Keratinocyte (primary cell): Measurements from ENCODE around the gene ZFPL1. TPM values are rescaled to one million over a fixed set of nuclear protein-coding genes. Genes with fewer than 3 reads are reported as not detected.

Experiments used
- DNase-seq: peaks from one replicate; pipeline ENCODE4 v3.0.0-alpha.2; 2011; ENCODE audit warnings: low read depth, missing footprints, low spot score
- FAIRE-seq: peaks from 2 replicates; lab custom pipeline; 2011; peaks lifted over from hg19 to GRCh38; lab: Jason Lieb, UNC
- H2AFZ ChIP-seq: 2 replicates; pipeline ENCODE4 v1.6.0; 2012; ENCODE audit warnings: low read length, control low read depth, inconsistent platforms; ENCODE audit not compliant: control insufficient read depth
- H3K27ac ChIP-seq: 2 replicates; pipeline ENCODE4 v1.5.1; 2011; ENCODE audit warnings: low read length; ENCODE audit not compliant: control insufficient read depth, insufficient read depth
- H3K27me3 ChIP-seq: 3 replicates; pipeline ENCODE4 v1.6.0; 2011; ENCODE audit warnings: low read length; ENCODE audit not compliant: control insufficient read depth, insufficient read depth; ENCODE audit errors: extremely low read depth
- H3K36me3 ChIP-seq, 2 experiments: 2 replicates in 1 of 2; 3 replicates in 1 of 2; pipeline ENCODE4 v1.5.1; 2011; ENCODE audit warnings: low read length in 2 of 2, mild to moderate bottlenecking in 1 of 2; ENCODE audit not compliant: control insufficient read depth in 2 of 2, insufficient read depth in 2 of 2; ENCODE audit errors: extremely low read depth in 1 of 2
- H3K4me1 ChIP-seq: 3 replicates; pipeline ENCODE4 v1.5.1; 2011; ENCODE audit warnings: low read length; ENCODE audit not compliant: control insufficient read depth, insufficient read depth; ENCODE audit errors: extremely low read depth
- H3K4me2 ChIP-seq: 3 replicates; pipeline ENCODE4 v1.6.0; 2011; ENCODE audit warnings: low read depth, low read length; ENCODE audit not compliant: control insufficient read depth, insufficient read depth; ENCODE audit errors: extremely low read depth
- H3K4me3 ChIP-seq, 3 experiments: fragments of 200-600 bp in 1 of 3; sonication (generic) in 1 of 3; 2 replicates in 2 of 3; 3 replicates in 1 of 3; pipeline ENCODE4 v1.5.1; 2011 to 2016; ENCODE audit warnings: low read length in 3 of 3, mild to moderate bottlenecking in 3 of 3, control low read depth in 2 of 3, inconsistent platforms in 1 of 3, low read depth in 1 of 3, mixed read lengths in 1 of 3, mixed run types in 1 of 3, moderate library complexity in 1 of 3; ENCODE audit not compliant: control insufficient read depth in 2 of 3, insufficient read depth in 2 of 3; ENCODE audit errors: extremely low read depth in 1 of 3
- H3K79me2 ChIP-seq: 2 replicates; pipeline ENCODE4 v1.6.0; 2012; ENCODE audit warnings: low read length; ENCODE audit not compliant: control insufficient read depth, insufficient read depth
- H3K9ac ChIP-seq: 3 replicates; pipeline ENCODE4 v1.6.0; 2011; ENCODE audit warnings: low read length; ENCODE audit not compliant: control insufficient read depth, insufficient read depth; ENCODE audit errors: extremely low read depth
- H3K9me1 ChIP-seq: 3 replicates; pipeline ENCODE4 v1.6.0; 2011; ENCODE audit warnings: low read length; ENCODE audit not compliant: control insufficient read depth, insufficient read depth; ENCODE audit errors: extremely low read depth
- H3K9me3 ChIP-seq: 2 replicates; pipeline ENCODE4 v1.5.1; 2012; ENCODE audit warnings: low read depth, low read length; ENCODE audit not compliant: control insufficient read depth
- H4K20me1 ChIP-seq: 3 replicates; pipeline ENCODE4 v1.6.0; 2011; ENCODE audit warnings: low read length; ENCODE audit not compliant: control insufficient read depth, insufficient read depth; ENCODE audit errors: extremely low read depth
- CTCF ChIP-seq, 3 experiments: IDR thresholded peaks in 1 of 3; conservative IDR thresholded peaks in 1 of 3; optimal IDR thresholded peaks in 1 of 3; 2 replicates in 2 of 3; 3 replicates in 1 of 3; pipeline versions ENCODE3 to v1.5.1; 2011; ENCODE audit warnings: low read length in 3 of 3, mild to moderate bottlenecking in 3 of 3, moderate library complexity in 2 of 3, control low read depth in 1 of 3, inconsistent platforms in 1 of 3; ENCODE audit not compliant: insufficient read depth in 2 of 3; ENCODE audit errors: extremely low read depth in 1 of 3
- EZH2 ChIP-seq: IDR thresholded peaks from one replicate; pipeline ENCODE4 v1.6.1; 2012; ENCODE audit warnings: inconsistent platforms, mild to moderate bottlenecking, low read length, moderate library complexity
- dilution Hi-C: fragments of 300-500 bp; cut with MboI; formaldehyde crosslinking; loops from one replicate; pipeline ENCODE4 v1.7.0; 2020; ENCODE audit warnings: low sequenced_read_pairs; ENCODE audit not compliant: extremely low pct_ligation_motif_present
- polyA plus RNA-seq, 5 experiments: library from polyadenylated mRNA; depleted of rRNA in 3 of 5; stranded (reverse) in 3 of 5; stranded (forward) in 1 of 5; unstranded in 1 of 5; fragments of >200 nt; gene quantifications; 1 replicate in 1 of 5; 2 replicates in 3 of 5; 3 replicates in 1 of 5; pipeline versions ENCODE4 v1.2.1 to v1.2.3, GENCODE V29; 2011 to 2012; ENCODE audit warnings: missing spikeins in 2 of 5, low read depth in 1 of 5, low replicate concordance in 1 of 5

The ZFPL1 gene
- polyA plus RNA-seq, 1 donor (not counting 4 experiments of a cell fraction or from before 2014, with no cell fraction given), result 15.0 TPM

DNA sequence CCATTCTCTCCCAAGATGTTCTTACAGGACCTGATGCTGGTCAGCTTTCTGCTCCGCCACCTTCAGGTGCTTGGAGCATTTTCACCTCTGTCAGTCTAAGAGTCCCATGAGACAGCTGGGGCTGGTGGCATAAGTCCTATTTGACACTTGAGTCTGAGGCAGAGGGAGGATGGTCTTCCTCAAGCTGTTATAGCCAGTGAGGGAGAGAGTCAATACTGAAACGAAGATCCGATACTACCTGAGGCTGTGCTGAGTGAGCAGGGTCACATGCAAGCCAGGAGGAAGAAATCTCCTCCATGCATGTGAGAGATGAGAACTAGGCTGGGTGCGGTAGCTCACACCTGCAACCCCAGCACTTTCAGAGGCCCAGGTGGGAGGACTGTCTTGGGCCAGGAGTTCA lies 5.6 kb downstream of the ZFPL1 start:
- no peak overlapping the region for H3K9ac ChIP-seq
- peaks cover 12% of the 10 kb centered on the region for H3K79me2 ChIP-seq
- no peaks in the 10 kb centered on the region for H3K9me3 ChIP-seq
- no peaks in the 10 kb centered on the region for H3K27me3 ChIP-seq
- H3K4me2 ChIP-seq, result no peak overlapping the region
- no peaks in the 10 kb centered on the region for H4K20me1 ChIP-seq
- no peak for TF ChIP-seq EZH2
- H3K27ac ChIP-seq, result no peak overlapping the region
- dilution Hi-C loops, result no loop called here
- H3K9me1 ChIP-seq, result no peaks in the 10 kb centered on the region
- peaks cover 19 to 28% of the 10 kb centered on the region in 2 experiments for H3K36me3 ChIP-seq
- DNase-seq (no peak), FAIRE-seq (no peak)
- peaks cover 7% of the 10 kb centered on the region for H3K4me1 ChIP-seq
- no peak overlapping the region for H2AFZ ChIP-seq
- no peak overlapping the region for H3K4me3 ChIP-seq

DNA sequence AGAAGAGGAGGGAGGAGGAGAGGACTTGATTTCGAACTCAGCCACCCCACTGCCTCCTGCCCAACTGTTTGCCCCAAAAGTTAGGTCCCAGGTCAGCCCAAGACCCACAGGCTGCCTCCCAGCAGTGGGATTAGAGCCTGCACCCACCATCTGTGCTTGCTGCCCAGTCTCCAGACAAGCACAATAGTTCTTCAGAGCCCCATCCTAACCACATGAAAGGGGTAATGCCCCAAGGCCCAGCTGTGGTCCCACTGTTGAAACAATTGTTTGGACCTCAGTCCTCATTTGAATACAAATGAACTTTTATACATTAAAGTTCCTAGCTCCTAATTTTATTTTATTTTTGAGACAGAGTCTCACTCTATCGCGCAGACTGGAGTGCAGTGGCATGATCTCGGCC lies 6.6 kb downstream of the ZFPL1 start:
- Histone ChIP-seq H3K9me3 (no peaks in the 10 kb centered on the region), H3K36me3 (peaks cover 19 to 22% of the 10 kb centered on the region in 2 experiments), H3K27me3 (no peaks in the 10 kb centered on the region), H3K79me2 (peaks cover 2% of the 10 kb centered on the region), H3K9me1 (no peaks in the 10 kb centered on the region), H3K9ac (no peak overlapping the region), H3K4me2 (no peak overlapping the region), H2AFZ (no peak overlapping the region), H3K4me3 (no peak overlapping the region), H4K20me1 (no peaks in the 10 kb centered on the region), H3K4me1 (peaks cover 3% of the 10 kb centered on the region), H3K27ac (no peak overlapping the region)
- DNase-seq (no peak), FAIRE-seq (no peak)
- dilution Hi-C loops, result no loop called here
- no peak for TF ChIP-seq CTCF (optimal IDR thresholded peaks at IDR 0.05 in 1 of 3, IDR thresholded peaks at IDR 0.05 in 1 of 3, conservative IDR thresholded peaks at IDR 0.05 in 1 of 3; ENCODE audit: extremely low read depth in 1 of 3, insufficient read depth in 2 of 3, low read length in 3 of 3)
- no peak for TF ChIP-seq EZH2

GRCh38 chr11:65095427-65095826 lies 11.4 kb downstream of the ZFPL1 start:
- FAIRE-seq (no peak), DNase-seq (no peak)
- Histone ChIP-seq H2AFZ (peak overlapping the region; percentile 98), H3K79me2 (peaks cover 11% of the 10 kb centered on the region), H3K9me3 (no peaks in the 10 kb centered on the region), H3K4me2 (peak overlapping the region; percentile 82), H3K4me1 (peaks cover 10% of the 10 kb centered on the region), H3K9ac (peak overlapping the region; percentile 82), H4K20me1 (no peaks in the 10 kb centered on the region), H3K36me3 (peaks cover 0 to 2% of the 10 kb centered on the region in 2 experiments), H3K27ac (peak overlapping the region; percentile 8), H3K27me3 (no peaks in the 10 kb centered on the region), H3K9me1 (no peaks in the 10 kb centered on the region), H3K4me3 (peak overlapping the region in 2 of 3 experiments; percentile 69 to 88)
- TF ChIP-seq CTCF (optimal IDR thresholded peaks at IDR 0.05 in 1 of 3, IDR thresholded peaks at IDR 0.05 in 1 of 3, conservative IDR thresholded peaks at IDR 0.05 in 1 of 3; ENCODE audit: extremely low read depth in 1 of 3, insufficient read depth in 2 of 3, low read length in 3 of 3) (no peak), EZH2 (no peak)
- dilution Hi-C loops, result no loop called here
